Ishikawa (cell line): ENCODE measurements around the gene PIGN.

Source experiments
- CEBPB ChIP-seq: IDR thresholded peaks from 2 replicates; pipeline ENCODE4 v1.6.1; 2012
- CREB1 ChIP-seq: IDR thresholded peaks from 2 replicates; pipeline ENCODE4 v1.6.1; 2012; ENCODE audit warnings: low read depth
- EGR1 ChIP-seq: IDR thresholded peaks from 2 replicates; pipeline ENCODE4 v1.6.1; 2012
- EP300 ChIP-seq: IDR thresholded peaks from 2 replicates; pipeline ENCODE4 v1.6.1; 2012; ENCODE audit warnings: borderline replicate concordance
- FOXM1 ChIP-seq: IDR thresholded peaks from 2 replicates; pipeline ENCODE4 v1.6.1; 2012; ENCODE audit warnings: low read depth, borderline replicate concordance
- MAX ChIP-seq: IDR thresholded peaks from 2 replicates; pipeline ENCODE4 v1.6.1; 2012
- NFIC ChIP-seq: IDR thresholded peaks from 2 replicates; pipeline ENCODE4 v1.6.1; 2012
- RAD21 ChIP-seq: IDR thresholded peaks from 2 replicates; pipeline ENCODE4 v1.6.1; 2012; ENCODE audit warnings: low read depth
- REST ChIP-seq: IDR thresholded peaks from 2 replicates; pipeline ENCODE4 v1.6.1; 2012; ENCODE audit warnings: low read depth, mild to moderate bottlenecking
- TAF1 ChIP-seq: IDR thresholded peaks from 2 replicates; pipeline ENCODE4 v1.6.1; 2012; ENCODE audit warnings: low read depth, mild to moderate bottlenecking
- TCF12 ChIP-seq: IDR thresholded peaks from 2 replicates; pipeline ENCODE4 v1.6.1; 2012; ENCODE audit warnings: low read depth
- TEAD4 ChIP-seq: IDR thresholded peaks from 2 replicates; pipeline ENCODE4 v1.6.1; 2012
- USF1 ChIP-seq: IDR thresholded peaks from 2 replicates; pipeline ENCODE4 v1.6.1; 2012
- YY1 ChIP-seq: IDR thresholded peaks from 2 replicates; pipeline ENCODE4 v1.6.1; 2012; ENCODE audit warnings: low read depth
- ZBTB7A ChIP-seq: IDR thresholded peaks from 2 replicates; pipeline ENCODE4 v1.6.1; 2012; ENCODE audit warnings: low read depth

PIGN gene

GRCh38 chr18:62187543-62188510, 971 bp upstream of the PIGN start:
- TF ChIP-seq CREB1, result no peak
- TF ChIP-seq FOXM1, result no peak
- TF ChIP-seq ZBTB7A, result no peak; the same call in 1 of the 2 replicates
- no peak for TF ChIP-seq NFIC
- no peak for TF ChIP-seq TCF12
- no peak for TF ChIP-seq EP300
- no peak for TF ChIP-seq TAF1
- no peak for TF ChIP-seq REST
- no peak for TF ChIP-seq TEAD4
- TF ChIP-seq CEBPB, result no peak
- TF ChIP-seq RAD21, result no peak

DNA sequence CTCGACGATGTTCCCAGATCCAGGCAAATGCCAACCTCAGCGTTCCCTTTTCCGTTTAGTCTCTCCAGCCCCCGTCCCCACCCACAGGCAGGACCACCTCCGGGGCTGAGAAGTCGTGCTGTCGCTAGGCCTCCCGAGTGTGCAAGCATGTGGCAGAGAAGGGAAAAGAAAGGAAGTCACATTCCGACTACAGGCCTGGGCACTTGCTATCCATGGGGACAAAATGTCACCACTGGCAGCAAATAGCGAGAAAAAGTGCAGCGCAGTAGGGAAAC, 420 bp downstream of the PIGN start:
- no peak for TF ChIP-seq EGR1
- no peak for TF ChIP-seq USF1
- TF ChIP-seq TCF12, result no peak
- TF ChIP-seq YY1, result 0 out of 2 replicates have a peak, but pooled peaks have one; percentile 44
- TF ChIP-seq TAF1, result no peak
- no peak for TF ChIP-seq FOXM1
- no peak for TF ChIP-seq RAD21
- TF ChIP-seq ZBTB7A, result peak; percentile 67; the same call in 1 of the 2 replicates
- TF ChIP-seq TEAD4, result no peak; the same call in 1 of the 2 replicates
- no peak for TF ChIP-seq REST
- no peak for TF ChIP-seq CREB1
- no peak for TF ChIP-seq NFIC
- TF ChIP-seq MAX, result peak; percentile 64
- TF ChIP-seq CEBPB, result no peak
- no peak for TF ChIP-seq EP300

DNA sequence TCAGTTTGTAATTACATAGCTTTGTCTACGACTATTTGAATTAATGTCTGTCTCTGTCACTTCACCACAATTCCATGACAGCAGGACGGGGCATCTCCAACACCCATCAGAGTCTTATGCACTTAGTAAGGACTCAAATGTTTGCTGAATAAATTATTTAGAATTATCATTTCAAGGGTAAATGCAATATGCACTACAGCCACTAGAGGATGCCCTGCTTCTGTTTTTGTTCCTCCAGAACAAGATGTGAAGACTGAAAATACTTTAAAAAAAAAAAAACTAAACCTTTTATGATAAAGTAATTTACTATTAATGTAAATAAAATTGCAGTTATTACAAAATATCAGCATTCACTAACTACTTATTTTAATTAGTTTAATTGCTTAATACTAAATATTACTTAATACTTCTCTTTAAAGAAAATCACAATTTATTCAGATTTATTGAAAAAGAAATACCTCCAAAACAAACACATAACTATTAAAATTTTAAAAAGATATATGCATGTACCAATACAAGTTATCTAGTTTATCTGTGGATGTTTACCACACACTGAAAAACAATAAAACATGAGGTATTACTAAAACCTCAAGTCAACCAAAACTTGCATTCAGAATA, 3.2 kb downstream of the PIGN start:
- TF ChIP-seq TEAD4 (no peak), RAD21 (peak; percentile 78)

DNA sequence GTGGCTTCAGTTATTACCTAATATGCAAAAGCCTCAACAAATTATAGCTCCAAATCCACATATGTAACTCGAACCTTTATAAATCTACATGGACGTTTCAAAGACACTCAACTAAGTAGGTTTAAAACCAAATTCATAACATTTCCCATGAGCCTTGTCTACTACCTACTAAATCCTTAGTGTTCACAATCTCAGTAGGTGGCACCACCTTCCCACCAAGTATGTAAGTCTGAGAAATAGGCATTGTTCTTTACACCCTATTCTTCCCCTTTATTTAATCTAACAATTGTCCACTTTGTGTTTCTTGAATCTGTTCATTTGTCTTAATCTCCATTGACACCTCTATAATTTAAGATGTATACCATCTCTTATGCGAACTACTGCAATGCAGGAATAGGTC, 4.6 kb downstream of the PIGN start:
- no peak for TF ChIP-seq YY1
- TF ChIP-seq CREB1, result no peak
- no peak for TF ChIP-seq TAF1
- TF ChIP-seq RAD21, result no peak
- TF ChIP-seq FOXM1, result no peak
- no peak for TF ChIP-seq EP300
- no peak for TF ChIP-seq CEBPB
- TF ChIP-seq TCF12, result no peak
- no peak for TF ChIP-seq NFIC
- no peak for TF ChIP-seq TEAD4
- no peak for TF ChIP-seq REST
- TF ChIP-seq USF1, result no peak
- TF ChIP-seq ZBTB7A, result no peak
- no peak for TF ChIP-seq MAX
